Neutrophil (primary cell): ENCODE results near the gene THUMPD3.

ENCODE experiments used
- H3K27ac ChIP-seq: fragments of 200-600 bp; sonication (generic); 2 replicates; pipeline ENCODE4 v1.5.1; 2016; ENCODE audit warnings: mild to moderate bottlenecking, moderate library complexity
- H3K27me3 ChIP-seq: fragments of 200-600 bp; sonication (generic); 2 replicates; pipeline ENCODE4 v1.6.0; 2016; ENCODE audit warnings: mild to moderate bottlenecking
- H3K36me3 ChIP-seq: fragments of 200-600 bp; sonication (generic); 2 replicates; pipeline ENCODE4 v1.5.1; 2017
- H3K4me1 ChIP-seq, 2 experiments: fragments of 200-600 bp in 1 of 2; sonication (generic) in 1 of 2; 1 replicate in 1 of 2; 2 replicates in 1 of 2; pipeline versions ENCODE4 v1.5.1 to v1.6.1; 2013 to 2016; ENCODE audit warnings: low read depth in 1 of 2, low read length in 1 of 2, mild to moderate bottlenecking in 1 of 2, moderate library complexity in 1 of 2; ENCODE audit not compliant: control insufficient read depth in 1 of 2, insufficient read depth in 1 of 2
- H3K4me3 ChIP-seq, 2 experiments: fragments of 200-600 bp in 1 of 2; sonication (generic) in 1 of 2; 1 replicate in 1 of 2; 2 replicates in 1 of 2; pipeline ENCODE4 v1.5.1; 2013 to 2016; ENCODE audit warnings: low read depth in 1 of 2, low read length in 1 of 2, mild to moderate bottlenecking in 1 of 2, moderate library complexity in 1 of 2
- H3K9me3 ChIP-seq: fragments of 200-600 bp; sonication (generic); 2 replicates; pipeline ENCODE4 v1.5.1; 2016
- TF ChIP-seq, protein P1 (sequence below): fragments of 200-600 bp; sonication (generic); IDR thresholded peaks from 2 replicates; pipeline ENCODE4 v1.5.1; 2016; ENCODE audit warnings: antibody characterized with exemption

The THUMPD3 gene

DNA sequence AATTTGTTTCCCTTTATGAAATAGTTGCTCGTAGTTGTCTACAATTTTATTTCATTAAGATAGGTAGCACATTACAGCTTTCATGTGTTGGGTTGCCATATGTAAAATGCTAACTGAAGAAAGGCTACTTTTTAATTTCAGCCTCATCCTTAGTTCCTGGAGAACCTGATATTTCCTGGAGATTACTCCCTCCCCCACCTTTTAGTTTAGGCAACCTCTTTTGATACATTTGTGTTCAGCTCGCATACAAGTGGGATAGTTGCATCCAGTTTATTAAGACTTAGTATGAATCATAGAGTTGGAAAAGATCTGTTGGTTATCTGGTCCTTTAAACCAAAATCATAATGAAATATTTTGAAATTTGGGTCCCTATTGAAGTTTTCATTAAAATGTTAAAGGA, 40.6 kb downstream of the THUMPD3 start:
- H3K9me3 ChIP-seq = no peaks in the 10 kb centered on the region
- H3K4me3 ChIP-seq = no peak overlapping the region
- TF ChIP-seq, protein P1, sequence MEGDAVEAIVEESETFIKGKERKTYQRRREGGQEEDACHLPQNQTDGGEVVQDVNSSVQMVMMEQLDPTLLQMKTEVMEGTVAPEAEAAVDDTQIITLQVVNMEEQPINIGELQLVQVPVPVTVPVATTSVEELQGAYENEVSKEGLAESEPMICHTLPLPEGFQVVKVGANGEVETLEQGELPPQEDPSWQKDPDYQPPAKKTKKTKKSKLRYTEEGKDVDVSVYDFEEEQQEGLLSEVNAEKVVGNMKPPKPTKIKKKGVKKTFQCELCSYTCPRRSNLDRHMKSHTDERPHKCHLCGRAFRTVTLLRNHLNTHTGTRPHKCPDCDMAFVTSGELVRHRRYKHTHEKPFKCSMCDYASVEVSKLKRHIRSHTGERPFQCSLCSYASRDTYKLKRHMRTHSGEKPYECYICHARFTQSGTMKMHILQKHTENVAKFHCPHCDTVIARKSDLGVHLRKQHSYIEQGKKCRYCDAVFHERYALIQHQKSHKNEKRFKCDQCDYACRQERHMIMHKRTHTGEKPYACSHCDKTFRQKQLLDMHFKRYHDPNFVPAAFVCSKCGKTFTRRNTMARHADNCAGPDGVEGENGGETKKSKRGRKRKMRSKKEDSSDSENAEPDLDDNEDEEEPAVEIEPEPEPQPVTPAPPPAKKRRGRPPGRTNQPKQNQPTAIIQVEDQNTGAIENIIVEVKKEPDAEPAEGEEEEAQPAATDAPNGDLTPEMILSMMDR = no peak
- H3K36me3 ChIP-seq = no peaks in the 10 kb centered on the region
- no peaks in the 10 kb centered on the region for H3K27me3 ChIP-seq
- H3K4me1 ChIP-seq = peaks cover 36 to 45% of the 10 kb centered on the region in 2 experiments
- no peak overlapping the region for H3K27ac ChIP-seq

DNA sequence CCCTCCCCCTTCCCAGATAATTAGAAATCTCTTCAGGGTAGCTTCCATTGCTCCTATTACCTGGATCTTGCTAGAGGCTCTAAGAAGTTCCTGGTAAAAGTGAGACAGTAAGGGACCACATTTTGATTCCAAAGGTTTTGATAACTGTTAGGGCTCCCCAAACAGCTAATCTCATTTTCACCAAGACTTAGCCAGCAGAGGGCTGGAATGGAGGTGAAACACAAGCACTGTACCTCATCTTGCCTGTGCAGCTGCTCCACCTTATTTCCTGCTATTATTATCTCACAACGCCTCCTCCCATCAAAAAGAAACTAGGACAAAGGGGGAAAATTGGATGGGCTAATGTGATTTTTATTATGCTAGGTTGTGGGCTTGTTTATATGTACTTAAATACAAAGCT, 41.8 kb downstream of the THUMPD3 start:
- Histone ChIP-seq H3K36me3 (no peaks in the 10 kb centered on the region), H3K27ac (no peak overlapping the region), H3K9me3 (no peaks in the 10 kb centered on the region), H3K4me1 (peaks cover 26 to 36% of the 10 kb centered on the region in 2 experiments), H3K4me3 (no peak overlapping the region), H3K27me3 (no peaks in the 10 kb centered on the region)
- TF ChIP-seq, protein P1 = no peak

DNA sequence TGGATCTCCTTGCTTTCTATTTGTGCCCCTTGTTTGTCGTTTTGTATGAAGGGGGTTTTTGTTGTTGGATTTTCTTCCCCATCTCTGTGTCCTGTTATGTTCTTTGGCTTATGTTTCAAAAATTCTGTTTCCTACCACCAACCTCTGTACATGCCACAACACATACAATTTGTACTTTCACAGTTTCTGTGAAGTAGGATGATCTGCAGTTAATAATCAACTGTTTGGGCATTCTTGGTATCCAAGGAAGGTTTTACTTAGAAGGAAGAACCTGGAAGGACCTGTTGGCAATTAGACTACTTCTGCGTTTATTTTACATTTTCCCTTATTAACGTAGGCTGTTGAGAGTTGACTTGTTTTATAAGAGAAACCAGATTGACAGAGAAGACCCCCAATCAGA, 42.9 kb downstream of the THUMPD3 start:
- H3K36me3 ChIP-seq = no peaks in the 10 kb centered on the region
- H3K27ac ChIP-seq = no peak overlapping the region
- peaks cover 26 to 36% of the 10 kb centered on the region in 2 experiments for H3K4me1 ChIP-seq
- no peak overlapping the region for H3K4me3 ChIP-seq
- TF ChIP-seq, protein P1 = no peak
- H3K9me3 ChIP-seq = no peaks in the 10 kb centered on the region
- H3K27me3 ChIP-seq = no peaks in the 10 kb centered on the region

DNA sequence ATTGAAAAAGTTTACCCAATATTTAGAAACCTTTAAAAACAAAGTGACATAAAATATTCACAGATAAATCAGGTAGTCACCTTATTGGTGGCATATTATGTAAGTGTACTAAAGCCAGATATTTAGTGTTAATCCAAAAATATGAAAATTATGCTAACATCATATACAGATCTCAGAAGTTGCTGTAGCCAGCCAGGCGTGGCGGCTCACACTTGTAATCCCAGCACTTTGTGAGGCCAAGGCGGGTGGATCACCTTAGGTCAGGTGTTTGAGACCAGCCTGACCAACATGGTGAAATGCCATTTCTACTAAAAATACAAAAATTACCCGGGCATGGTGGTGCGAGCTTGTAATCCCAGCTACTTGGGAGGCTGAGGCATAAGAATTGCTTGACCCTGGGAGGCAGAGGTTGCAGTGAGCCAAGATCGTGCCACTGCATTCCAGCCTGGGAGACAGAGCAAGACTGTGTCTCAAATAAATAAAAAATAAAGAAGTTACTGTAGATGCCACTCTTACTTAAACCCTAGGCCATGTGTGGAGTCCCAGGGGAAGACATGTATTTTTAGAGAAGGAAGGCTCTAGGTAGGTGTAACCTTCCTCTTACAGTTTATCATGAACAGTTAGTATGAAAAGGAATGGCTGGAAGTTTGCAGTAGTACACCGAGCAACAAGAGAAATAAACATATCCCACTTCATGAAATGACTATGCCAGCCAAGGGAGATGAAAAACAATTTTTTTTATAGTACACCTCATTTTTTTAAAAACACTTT, 44.2 kb downstream of the THUMPD3 start:
- TF ChIP-seq, protein P1 = no peak

DNA sequence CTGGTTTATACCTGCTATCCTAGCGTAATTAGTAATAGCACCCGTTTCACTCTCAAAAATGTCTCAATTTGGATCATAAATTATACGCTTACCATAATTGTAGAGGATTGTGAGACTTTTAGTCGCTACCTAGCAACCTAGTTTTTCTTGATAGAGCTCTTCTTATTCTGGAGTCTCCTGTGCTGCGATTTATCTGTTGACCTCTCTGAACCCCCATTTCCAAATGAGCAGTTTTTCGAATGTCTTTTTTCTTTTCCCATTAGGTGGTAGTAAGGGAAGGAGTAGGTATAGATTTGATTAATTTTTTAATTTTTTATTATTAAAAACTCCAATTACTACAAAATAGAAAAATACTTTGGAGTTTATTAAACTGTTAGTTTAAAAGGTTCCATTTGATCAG, 45.2 kb downstream of the THUMPD3 start:
- TF ChIP-seq, protein P1 = no peak
- no peaks in the 10 kb centered on the region for H3K9me3 ChIP-seq
- no peak overlapping the region for H3K27ac ChIP-seq
- no peak overlapping the region for H3K4me3 ChIP-seq
- peaks cover 18 to 22% of the 10 kb centered on the region in 2 experiments for H3K4me1 ChIP-seq
- no peaks in the 10 kb centered on the region for H3K36me3 ChIP-seq
- no peaks in the 10 kb centered on the region for H3K27me3 ChIP-seq

More for the DNA sequence above, 44.2 kb downstream of the THUMPD3 start:
- Histone ChIP-seq H3K36me3 (no peaks in the 10 kb centered on the region), H3K4me3 (no peak overlapping the region), H3K27me3 (no peaks in the 10 kb centered on the region), H3K27ac (peak overlapping the region; percentile 35), H3K4me1 (peaks cover 23 to 29% of the 10 kb centered on the region in 2 experiments), H3K9me3 (no peaks in the 10 kb centered on the region)
